HepG2 (cell line): ENCODE data around the gene NOP58. TPM values are rescaled to one million over a fixed set of nuclear protein-coding genes. Genes with fewer than 3 reads are reported as not detected.

Experiments used
- ATAC-seq: fragments of 200-7000 bp; cut with Tn5 transposase; 3 replicates; pipeline ENCODE4 v1.9.1; 2020; ENCODE audit warnings: mild to moderate bottlenecking, moderate library complexity
- BruUV-seq: library from RNA; stranded (reverse); fragments of 400-500 nt; replicated peaks from 2 replicates; lab custom pipeline; 2021; lab: Mats Ljungman, UMichigan
- CTCF ChIA-PET: fragments of 300-600 bp; formaldehyde crosslinking; extraction: SDS; loops from one replicate; lab custom pipeline; 2021; ENCODE audit warnings: low total read pairs, inconsistent platforms, low intra/inter-chr PET ratio; lab: Yijun Ruan, JAX
- POLR2A ChIA-PET: fragments of 350-600 bp; sonication (Branson Sonifier 250); formaldehyde crosslinking; loops from one replicate; lab custom pipeline; 2020; ENCODE audit warnings: antibody characterized with exemption, inconsistent platforms; lab: Yijun Ruan, JAX
- DNase-seq: peaks from one replicate; pipeline ENCODE4 v3.0.0-alpha.2; 2015; ENCODE audit warnings: low spot score
- FAIRE-seq: peaks from 3 replicates; lab custom pipeline; 2011; peaks lifted over from hg19 to GRCh38; lab: Jason Lieb, UNC
- H2AFZ ChIP-seq: one replicate; pipeline ENCODE4 v1.6.1; 2011; ENCODE audit warnings: low read length, inconsistent platforms
- H3K27ac ChIP-seq: fragments of 300-600 bp; 3 replicates; pipeline ENCODE4 v1.8.0; 2011; ENCODE audit warnings: mixed run types, mild to moderate bottlenecking, mixed read lengths, low read length, inconsistent platforms; ENCODE audit not compliant: insufficient read depth; ENCODE audit errors: extremely low read length
- H3K27me3 ChIP-seq, 2 experiments: fragments of 200-600 bp in 1 of 2; 2 replicates in 1 of 2; 3 replicates in 1 of 2; pipeline versions ENCODE4 v1.6.0 to v1.8.0; 2011; ENCODE audit warnings: low read length in 2 of 2, mild to moderate bottlenecking in 2 of 2, moderate library complexity in 2 of 2, inconsistent platforms in 1 of 2; ENCODE audit not compliant: insufficient read depth in 2 of 2, control insufficient read depth in 1 of 2
- H3K36me3 ChIP-seq, 2 experiments: fragments of 200-600 bp in 1 of 2; replicated peaks in 1 of 2; 2 replicates in 1 of 2; 3 replicates in 1 of 2; pipeline versions ENCODE4 v1.5.1 to v1.8.0; 2011; ENCODE audit warnings: low read length in 2 of 2, inconsistent platforms in 1 of 2; ENCODE audit not compliant: insufficient read depth in 2 of 2, control insufficient read depth in 1 of 2
- H3K4me1 ChIP-seq: 2 replicates; pipeline ENCODE4 v1.5.1; 2012; ENCODE audit warnings: low read length, inconsistent platforms; ENCODE audit not compliant: insufficient read depth
- H3K4me2 ChIP-seq: 2 replicates; pipeline ENCODE4 v1.6.0; 2011; ENCODE audit warnings: low read depth, low read length, inconsistent platforms
- H3K4me3 ChIP-seq, 3 experiments: fragments of 200-600 bp in 1 of 3; sonication (generic), shearing (Covaris generic) in 1 of 3; replicated peaks in 1 of 3; 2 replicates each; pipeline ENCODE4 v1.5.1; 2011 to 2016; ENCODE audit warnings: low read length in 3 of 3, inconsistent platforms in 2 of 3, low read depth in 2 of 3, mild to moderate bottlenecking in 2 of 3, control low read depth in 1 of 3, mixed read lengths in 1 of 3; ENCODE audit not compliant: insufficient read depth in 1 of 3
- H3K79me2 ChIP-seq: one replicate; pipeline ENCODE4 v1.6.1; 2011; ENCODE audit warnings: low read length, inconsistent platforms; ENCODE audit not compliant: insufficient read depth
- H3K9ac ChIP-seq: 2 replicates; pipeline ENCODE4 v1.6.0; 2011; ENCODE audit warnings: mild to moderate bottlenecking, low read depth, low read length, inconsistent platforms; ENCODE audit not compliant: insufficient read depth
- H3K9me3 ChIP-seq: 2 replicates; pipeline ENCODE4 v1.5.1; 2012; ENCODE audit warnings: mild to moderate bottlenecking, low read length
- H4K20me1 ChIP-seq: 2 replicates; pipeline ENCODE4 v1.6.0; 2011; ENCODE audit warnings: inconsistent platforms, mild to moderate bottlenecking, low read length, moderate library complexity; ENCODE audit not compliant: insufficient read depth
- AKAP8 ChIP-seq: sonication (generic); formaldehyde crosslinking; IDR thresholded peaks from 2 replicates; pipeline ENCODE4 v1.5.1; 2020; ENCODE audit warnings: mild to moderate bottlenecking, missing genetic modification reagents
- CENPBD1 ChIP-seq: sonication (generic); formaldehyde crosslinking; IDR thresholded peaks from 2 replicates; pipeline ENCODE4 v1.8.0; 2022; ENCODE audit warnings: missing genetic modification reagents, low read depth, mild to moderate bottlenecking, borderline replicate concordance
- KDM3A ChIP-seq: IDR thresholded peaks from 2 replicates; pipeline ENCODE4 v1.6.1; 2018; ENCODE audit warnings: low read depth, missing compliant biosample characterization
- KDM4B ChIP-seq: sonication (generic); formaldehyde crosslinking; IDR thresholded peaks from 2 replicates; pipeline ENCODE4 v1.4.0; 2020; ENCODE audit warnings: missing genetic modification reagents
- MEIS1 ChIP-seq: sonication (generic); formaldehyde crosslinking; IDR thresholded peaks from 2 replicates; pipeline ENCODE4 v1.9.0; 2021; ENCODE audit warnings: mild to moderate bottlenecking, missing genetic modification reagents, moderate library complexity, borderline replicate concordance
- MTA3 ChIP-seq: sonication (generic); formaldehyde crosslinking; IDR thresholded peaks from 2 replicates; pipeline ENCODE4 v1.4.0; 2020; ENCODE audit warnings: missing genetic modification reagents
- NAIF1 ChIP-seq: sonication (generic); formaldehyde crosslinking; IDR thresholded peaks from 2 replicates; pipeline ENCODE4 v1.5.0; 2020; ENCODE audit warnings: mild to moderate bottlenecking, missing genetic modification reagents, borderline replicate concordance
- NFKB2 ChIP-seq: sonication (generic); formaldehyde crosslinking; IDR thresholded peaks from 2 replicates; pipeline ENCODE4 v1.4.0; 2020; ENCODE audit warnings: missing genetic modification reagents, borderline replicate concordance
- NPAS2 ChIP-seq: sonication (generic); formaldehyde crosslinking; IDR thresholded peaks from 2 replicates; pipeline ENCODE4 v1.8.0; 2022; ENCODE audit warnings: mild to moderate bottlenecking, missing genetic modification reagents, borderline replicate concordance
- PRMT3 ChIP-seq: sonication (generic); formaldehyde crosslinking; IDR thresholded peaks from 2 replicates; pipeline ENCODE4 v1.8.1; 2022; ENCODE audit warnings: low read depth, mild to moderate bottlenecking, moderate library complexity, missing genetic modification reagents, borderline replicate concordance
- SOX5 ChIP-seq: IDR thresholded peaks from 2 replicates; pipeline ENCODE4 v1.6.1; 2016; ENCODE audit warnings: borderline replicate concordance
- TGIF2 ChIP-seq: IDR thresholded peaks from 2 replicates; pipeline ENCODE4 v1.6.1; 2016; ENCODE audit warnings: control low read depth, missing compliant biosample characterization
- TSC22D2 ChIP-seq: sonication (generic); formaldehyde crosslinking; IDR thresholded peaks from 2 replicates; pipeline ENCODE4 v1.5.1; 2020; ENCODE audit warnings: missing genetic modification reagents, mild to moderate bottlenecking, borderline replicate concordance
- ZFX ChIP-seq: sonication (generic); formaldehyde crosslinking; IDR thresholded peaks from 2 replicates; pipeline ENCODE4 v1.4.0; 2020; ENCODE audit warnings: mild to moderate bottlenecking, low read depth, missing genetic modification reagents, moderate library complexity
- ZNF160 ChIP-seq: sonication (generic); formaldehyde crosslinking; IDR thresholded peaks from 2 replicates; pipeline ENCODE4 v1.8.0; 2022; ENCODE audit warnings: mild to moderate bottlenecking, inconsistent platforms, missing genetic modification reagents
- ZNF234 ChIP-seq: sonication (generic); formaldehyde crosslinking; conservative IDR thresholded peaks from 2 replicates; pipeline ENCODE4 v1.5.1; 2020; ENCODE audit warnings: mild to moderate bottlenecking, missing genetic modification reagents
- ZNF335 ChIP-seq: sonication (generic); formaldehyde crosslinking; IDR thresholded peaks from 2 replicates; pipeline ENCODE4 v1.4.0; 2020; ENCODE audit warnings: missing genetic modification reagents
- ZNF549 ChIP-seq: sonication (generic); formaldehyde crosslinking; IDR thresholded peaks from 2 replicates; pipeline ENCODE4 v1.5.0; 2020; ENCODE audit warnings: missing genetic modification reagents
- ZNF564 ChIP-seq: sonication (generic); formaldehyde crosslinking; IDR thresholded peaks from 2 replicates; pipeline ENCODE4 v1.8.1; 2023; ENCODE audit warnings: mild to moderate bottlenecking, missing genetic modification reagents
- ZNF703 ChIP-seq: sonication (generic); formaldehyde crosslinking; IDR thresholded peaks from 2 replicates; pipeline ENCODE4 v1.5.1; 2020; ENCODE audit warnings: missing genetic modification reagents, mild to moderate bottlenecking, moderate library complexity, borderline replicate concordance
- ZNF782 ChIP-seq: sonication (generic); formaldehyde crosslinking; IDR thresholded peaks from 2 replicates; pipeline ENCODE4 v1.4.0; 2020; ENCODE audit warnings: missing genetic modification reagents, mild to moderate bottlenecking, borderline replicate concordance
- ZSCAN25 ChIP-seq: sonication (generic); formaldehyde crosslinking; IDR thresholded peaks from 2 replicates; pipeline ENCODE4 v1.8.0; 2022; ENCODE audit warnings: mild to moderate bottlenecking, missing genetic modification reagents
- WGBS: methylation state at CpG from one replicate; pipeline ENCODE4 v1.1.6; 2017; ENCODE audit warnings: low lambda C conversion rate; 5-methylcytosine and 5-hydroxymethylcytosine counted together
- in situ Hi-C: cut with HindIII; loops from 2 replicates; pipeline ENCODE4 v1.10.0; 2017; ENCODE audit warnings: low pct_unique_long_range_greater_than_20kb; ENCODE audit not compliant: extremely low pct_ligation_motif_present
- intact Hi-C: fragments of 100-400 bp; cut with micrococcal nuclease; formaldehyde crosslinking; loops from one replicate; pipeline ENCODE4 v1.10.0; 2022; ENCODE audit not compliant: unreplicated experiment
- polyA plus RNA-seq, 8 experiments: library from polyadenylated mRNA; depleted of rRNA in 3 of 8; stranded (reverse) in 7 of 8; unstranded in 1 of 8; fragments of >200 nt; fragmentation: Illumina TruSeq in 4 of 8; extraction: Trizol in 4 of 8; gene quantifications; 2 replicates each; pipeline versions ENCODE4 v1.2.1 to v1.2.3, GENCODE V29; 2011 to 2016; ENCODE audit warnings: low read depth in 4 of 8, missing spikeins in 1 of 8, mixed read lengths in 1 of 8; ENCODE audit not compliant: insufficient read depth in 1 of 8
- total RNA-seq, 5 experiments: library from RNA; depleted of rRNA; stranded (reverse); fragments of >200 nt; fragmentation: Illumina TruSeq; extraction: Trizol; gene quantifications; 2 replicates each; pipeline ENCODE4 v1.2.3, GENCODE V29; 2016; ENCODE audit warnings: low read depth in 1 of 5
- TF ChIP-seq, protein P1 (sequence below): sonication (generic); formaldehyde crosslinking; IDR thresholded peaks from 2 replicates; pipeline ENCODE4 v1.4.0; 2020; ENCODE audit warnings: missing genetic modification reagents

Gene NOP58
- total and polyA plus RNA-seq, 2 of the 13 experiments (the other 11 are each of a cell fraction or from before 2014, with no cell fraction given) = 74.9 to 203 TPM

GRCh38 chr2:202238234-202239197 lies 27.0 kb upstream of the NOP58 start, which contains the start of gene SUMO1:
Gene SUMO1 (minus strand): TSS chr2:202238597. CDS start chr2:202238451, 146 bp downstream.
- BruUV-seq = TSS peak; percentile 98
- CTCF ChIA-PET = no interaction called here
- no peak for TF ChIP-seq MEIS1 (CRISPR knock-in tag)
- no peak for TF ChIP-seq NAIF1 (CRISPR knock-in tag)
- peak; percentile 84 for TF ChIP-seq TGIF2
- no peak for TF ChIP-seq CENPBD1 (CRISPR knock-in tag)
- TF ChIP-seq ZNF549 (CRISPR knock-in tag) = no peak
- TF ChIP-seq ZNF782 (CRISPR knock-in tag) = no peak
- no peak for TF ChIP-seq ZNF703
- TF ChIP-seq PRMT3 (CRISPR knock-in tag) = no peak
- no peak for TF ChIP-seq MTA3 (CRISPR knock-in tag)
- peak; percentile 88 for TF ChIP-seq ZFX (CRISPR knock-in tag)
- TF ChIP-seq ZSCAN25 = peak; percentile 84
- TF ChIP-seq ZNF234 (CRISPR knock-in tag) = no peak
- TF ChIP-seq KDM4B (CRISPR knock-in tag) = peak; percentile 36; the same call in 1 of the 2 replicates
- no peak; the same call in 1 of the 2 replicates for TF ChIP-seq ZNF564 (CRISPR knock-in tag)
- no peak for TF ChIP-seq NPAS2 (CRISPR knock-in tag)
- TF ChIP-seq KDM3A (CRISPR knock-in tag) = peak; percentile 84
- TF ChIP-seq NFKB2 (CRISPR knock-in tag) = peak; percentile 67; the same call in 1 of the 2 replicates
- TF ChIP-seq ZNF160 = peak; percentile 62; the same call in 1 of the 2 replicates
- TF ChIP-seq, protein P1, sequence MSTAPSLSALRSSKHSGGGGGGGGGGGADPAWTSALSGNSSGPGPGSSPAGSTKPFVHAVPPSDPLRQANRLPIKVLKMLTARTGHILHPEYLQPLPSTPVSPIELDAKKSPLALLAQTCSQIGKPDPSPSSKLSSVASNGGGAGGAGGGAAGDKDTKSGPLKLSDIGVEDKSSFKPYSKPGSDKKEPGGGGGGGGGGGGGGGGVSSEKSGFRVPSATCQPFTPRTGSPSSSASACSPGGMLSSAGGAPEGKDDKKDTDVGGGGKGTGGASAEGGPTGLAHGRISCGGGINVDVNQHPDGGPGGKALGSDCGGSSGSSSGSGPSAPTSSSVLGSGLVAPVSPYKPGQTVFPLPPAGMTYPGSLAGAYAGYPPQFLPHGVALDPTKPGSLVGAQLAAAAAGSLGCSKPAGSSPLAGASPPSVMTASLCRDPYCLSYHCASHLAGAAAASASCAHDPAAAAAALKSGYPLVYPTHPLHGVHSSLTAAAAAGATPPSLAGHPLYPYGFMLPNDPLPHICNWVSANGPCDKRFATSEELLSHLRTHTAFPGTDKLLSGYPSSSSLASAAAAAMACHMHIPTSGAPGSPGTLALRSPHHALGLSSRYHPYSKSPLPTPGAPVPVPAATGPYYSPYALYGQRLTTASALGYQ (CRISPR knock-in tag) = no peak
- no peak for TF ChIP-seq AKAP8 (CRISPR knock-in tag)
- peak; percentile 54; the same call in 1 of the 2 replicates for TF ChIP-seq SOX5
- TF ChIP-seq TSC22D2 (CRISPR knock-in tag) = peak; percentile 59; the same call in 1 of the 2 replicates
- TF ChIP-seq ZNF335 = no peak

More at GRCh38 chr2:202238234-202239197, 27.0 kb upstream of the NOP58 start, which contains the start of gene SUMO1:
- Histone ChIP-seq H3K36me3 (no peaks in the 10 kb centered on the region), H3K27me3 (peaks cover 0 to 3% of the 10 kb centered on the region in 2 experiments; a peak in 2 of 5 replicates), H3K4me3 (peak within 1 kb of the TSS; percentile 96 to 99 (median 99)), H3K27ac (peak within 1 kb of the TSS; percentile 74), H3K9me3 (no peaks in the 10 kb centered on the region), H3K4me1 (peaks cover 29% of the 10 kb centered on the region), H2AFZ (peak within 1 kb of the TSS; percentile 94), H3K4me2 (peak within 1 kb of the TSS; percentile 93), H3K9ac (peak within 1 kb of the TSS; percentile 86), H3K79me2 (peaks cover 43% of the 10 kb centered on the region), H4K20me1 (peaks cover 34% of the 10 kb centered on the region)
- FAIRE-seq (no peak), ATAC-seq (peak; percentile 95), DNase-seq (peak; percentile 94)
- intact Hi-C loops (loop anchor here (2.0 kb wide), 1 partner anchor 26 kb away; the partner anchor contains the start of gene NOP58), in situ Hi-C loops (no loop called here)
- WGBS = 7% methylated on average over 40 of the region's 54 CpGs
- POLR2A ChIA-PET = interaction anchor here (0.7 to 1.5 kb wide), 6 partner anchors 9 to 506 kb away, joined by 3 to 12 read pairs (median 4); partner anchors contain the start of genes ALS2, FAM117B and NOP58
